Measurements from ENCODE around the gene GPR179. TPM values are rescaled to one million over a fixed set of nuclear protein-coding genes. Genes with fewer than 3 reads are reported as not detected.

GPR179 gene
- total and polyA plus RNA-seq, 2 donors (not counting 3 experiments of a cell fraction or from before 2014, with no cell fraction given): not detected

- Histone ChIP-seq H2AFZ (ENCODE audit: low read depth, low read length) (no peak overlapping the region), H3K27me3 (ENCODE audit: control insufficient read depth in 2 of 2, insufficient read depth in 2 of 2, low read length in 2 of 2) (peaks cover 0 to 3% of the 10 kb centered on the region in 2 experiments), H3K36me3 (ENCODE audit: control insufficient read depth in 2 of 2, extremely low read depth in 1 of 2, insufficient read depth in 2 of 2, low read length in 2 of 2) (no peaks in the 10 kb centered on the region), H4K20me1 (replicated peaks; ENCODE audit: control insufficient read depth, extremely low read depth, insufficient read depth, low read length) (no peaks in the 10 kb centered on the region), H3K27ac (ENCODE audit: insufficient read depth, low read depth, low read length) (no peak overlapping the region), H3K4me3 (replicated peaks in 1 of 3; ENCODE audit: insufficient read depth in 1 of 3, low read depth in 1 of 3, low read length in 3 of 3) (no peak overlapping the region), H3K9ac (replicated peaks; ENCODE audit: extremely low read depth, insufficient read depth, low read length) (no peak overlapping the region), H3K4me2 (ENCODE audit: insufficient read depth, low read length) (no peak overlapping the region), H3K9me1 (replicated peaks; ENCODE audit: control insufficient read depth, extremely low read depth, insufficient read depth, low read length) (no peaks in the 10 kb centered on the region), H3K4me1 (ENCODE audit: control insufficient read depth, extremely low read depth, insufficient read depth, low read length) (no peaks in the 10 kb centered on the region), H3K9me3 (replicated peaks; ENCODE audit: control insufficient read depth, insufficient read depth, low read length) (no peaks in the 10 kb centered on the region), H3K79me2 (ENCODE audit: control insufficient read depth, insufficient read depth, low read length) (no peaks in the 10 kb centered on the region)
- no TSS peak for BruUV-seq (replicated peaks)
- FAIRE-seq (no peak), DNase-seq (ENCODE audit: low read depth, low spot score) (no peak)
- ChIA-PET CTCF (interaction anchor here (1.4 to 1.6 kb wide), 2 partner anchors 14 to 71 kb away, joined by 4 to 7 read pairs; no protein-coding TSS in a partner anchor), POLR2A (no interaction called here)
- TF ChIP-seq POLR2A (IDR thresholded peaks at IDR 0.05; ENCODE audit: low read depth, low read length): no peak
- no peak for TF ChIP-seq JUN (IDR thresholded peaks at IDR 0.05; ENCODE audit: borderline replicate concordance, insufficient read depth, insufficient read length, low read depth)
- no peak for TF ChIP-seq CTCF (IDR thresholded peaks at IDR 0.05; ENCODE audit: extremely low read depth in 1 of 2, insufficient read depth in 1 of 2, low read depth in 1 of 2, low read length in 2 of 2)
- TF ChIP-seq EZH2 (IDR thresholded peaks at IDR 0.05; ENCODE audit: borderline replicate concordance, low read depth, low read length, severe bottlenecking): no peak
- TF ChIP-seq POLR2AphosphoS5 (IDR thresholded peaks at IDR 0.05; ENCODE audit: insufficient read depth, low read depth, low read length): no peak
- TF ChIP-seq, protein P1, sequence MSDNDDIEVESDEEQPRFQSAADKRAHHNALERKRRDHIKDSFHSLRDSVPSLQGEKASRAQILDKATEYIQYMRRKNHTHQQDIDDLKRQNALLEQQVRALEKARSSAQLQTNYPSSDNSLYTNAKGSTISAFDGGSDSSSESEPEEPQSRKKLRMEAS (IDR thresholded peaks at IDR 0.05; ENCODE audit: insufficient read depth, insufficient read length): no peak
- TF ChIP-seq FOS (IDR thresholded peaks at IDR 0.05; ENCODE audit: borderline replicate concordance, insufficient read depth, low read length): no peak
- no peak for TF ChIP-seq GATA2 (IDR thresholded peaks at IDR 0.05; ENCODE audit: insufficient read depth, insufficient read length, low read depth, low read length)
- no peak for TF ChIP-seq MYC (IDR thresholded peaks at IDR 0.05; ENCODE audit: low read depth, low read length)
- dilution Hi-C loops (cut with MboI; ENCODE audit: extremely low pct_ligation_motif_present, low sequenced_read_pairs) (no loop called here), intact Hi-C loops (cut with micrococcal nuclease) (no loop called here)
Measured at GRCh38 chr17:38342886-38343607, 709 bp downstream of the GPR179 start.

All from endothelial cell of umbilical vein (primary cell).